Measurements from ENCODE around the gene VAV2.

GRCh38 chr9:133877967-133878366, 114.2 kb downstream of the VAV2 start:
- TF ChIP-seq POLR2A (IDR thresholded peaks at IDR 0.05; ENCODE audit: low read depth, low read length) (no peak), RAD21 (IDR thresholded peaks at IDR 0.05; ENCODE audit: low read length) (no peak), CHD1 (IDR thresholded peaks at IDR 0.05; ENCODE audit: low read depth, low read length) (no peak)
- TF ChIP-seq, protein P1, sequence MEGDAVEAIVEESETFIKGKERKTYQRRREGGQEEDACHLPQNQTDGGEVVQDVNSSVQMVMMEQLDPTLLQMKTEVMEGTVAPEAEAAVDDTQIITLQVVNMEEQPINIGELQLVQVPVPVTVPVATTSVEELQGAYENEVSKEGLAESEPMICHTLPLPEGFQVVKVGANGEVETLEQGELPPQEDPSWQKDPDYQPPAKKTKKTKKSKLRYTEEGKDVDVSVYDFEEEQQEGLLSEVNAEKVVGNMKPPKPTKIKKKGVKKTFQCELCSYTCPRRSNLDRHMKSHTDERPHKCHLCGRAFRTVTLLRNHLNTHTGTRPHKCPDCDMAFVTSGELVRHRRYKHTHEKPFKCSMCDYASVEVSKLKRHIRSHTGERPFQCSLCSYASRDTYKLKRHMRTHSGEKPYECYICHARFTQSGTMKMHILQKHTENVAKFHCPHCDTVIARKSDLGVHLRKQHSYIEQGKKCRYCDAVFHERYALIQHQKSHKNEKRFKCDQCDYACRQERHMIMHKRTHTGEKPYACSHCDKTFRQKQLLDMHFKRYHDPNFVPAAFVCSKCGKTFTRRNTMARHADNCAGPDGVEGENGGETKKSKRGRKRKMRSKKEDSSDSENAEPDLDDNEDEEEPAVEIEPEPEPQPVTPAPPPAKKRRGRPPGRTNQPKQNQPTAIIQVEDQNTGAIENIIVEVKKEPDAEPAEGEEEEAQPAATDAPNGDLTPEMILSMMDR (conservative IDR thresholded peaks at IDR 0.05; ENCODE audit: low read depth, low read length), result no peak
